Activated gamma-delta T cell treated with Interleukin-2 at 50 U/mL for 16 hours (primary cell): ENCODE data around the gene NLGN1.
"Not testable (repeated sequence)": the region's sequence is repeated elsewhere in the genome, so short reads cannot be mapped to it uniquely, and the experiment has no call there.

Experiments used
- DNase-seq: peaks from one replicate; pipeline ENCODE4 v3.0.0-alpha.2; 2020

The NLGN1 gene

DNA sequence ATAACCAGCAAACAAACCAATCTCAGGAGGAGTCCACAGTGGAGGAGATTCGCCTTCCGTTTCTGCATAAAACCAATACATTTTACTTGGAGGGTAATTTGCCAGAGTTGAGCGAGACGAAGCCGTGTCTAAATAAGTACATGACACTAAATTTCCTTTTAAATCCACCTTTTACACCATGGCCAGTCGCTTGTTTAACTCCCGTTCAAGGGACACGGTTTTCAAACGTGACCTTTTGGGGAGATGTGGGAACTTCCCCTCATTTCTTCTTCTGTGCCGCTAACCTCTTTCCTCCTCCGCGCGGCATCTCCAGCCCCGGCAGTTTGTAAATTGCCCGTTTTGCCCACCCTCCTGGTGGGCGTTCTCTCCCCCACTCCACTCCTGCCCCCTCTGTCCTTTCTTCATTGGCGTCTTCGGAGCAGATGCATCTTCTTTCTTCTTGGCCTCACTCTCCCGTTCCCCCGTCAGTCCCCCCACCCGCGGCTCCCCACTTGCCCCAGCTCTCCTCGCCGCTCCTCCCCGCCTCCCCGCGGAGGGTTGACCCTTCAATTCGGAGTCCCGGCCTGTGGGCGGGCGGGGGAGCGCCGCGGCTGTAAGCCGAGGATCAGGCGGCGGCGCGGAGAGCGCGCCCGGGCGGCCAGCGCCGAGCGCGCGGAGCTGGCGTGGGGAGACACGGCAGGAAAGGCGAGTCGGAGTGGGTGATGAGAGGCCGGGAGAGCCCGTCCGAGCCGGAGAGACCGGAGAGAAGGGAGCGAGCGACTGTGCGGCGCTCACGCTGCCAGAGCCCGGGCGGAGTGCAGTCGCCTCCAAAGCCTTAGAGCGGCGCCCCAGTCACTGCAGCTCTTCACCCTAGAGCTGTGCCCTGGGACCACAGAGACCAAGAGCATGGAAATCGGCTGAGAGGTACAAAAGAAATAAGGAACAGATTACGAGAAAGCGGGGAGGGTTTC, at the start of gene NLGN1:
TSS of gene NLGN1 (plus strand) at position 584 of the 950 bp plus-strand sequence.
- DNase-seq, result no peak

DNA sequence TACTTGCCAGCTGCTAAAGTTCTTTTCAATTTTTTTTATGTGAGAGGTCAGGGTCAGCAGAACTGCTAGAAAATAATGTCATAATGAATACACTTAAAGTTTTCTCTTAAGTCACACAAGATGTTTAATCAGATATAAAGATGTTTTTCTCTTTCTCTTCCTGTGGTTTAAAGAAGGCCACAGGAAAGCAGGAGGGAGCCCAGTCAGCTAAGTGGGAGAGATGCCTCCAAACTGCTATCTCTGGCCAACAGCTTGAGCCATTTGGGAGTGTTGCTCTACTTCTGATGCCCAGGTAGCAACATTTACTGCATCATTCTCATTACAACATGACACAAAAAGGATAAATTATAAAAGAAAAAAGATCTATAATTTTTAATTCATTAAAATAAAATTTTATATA, 45.7 kb upstream of the NLGN1 start:
- DNase-seq, result no peak

DNA sequence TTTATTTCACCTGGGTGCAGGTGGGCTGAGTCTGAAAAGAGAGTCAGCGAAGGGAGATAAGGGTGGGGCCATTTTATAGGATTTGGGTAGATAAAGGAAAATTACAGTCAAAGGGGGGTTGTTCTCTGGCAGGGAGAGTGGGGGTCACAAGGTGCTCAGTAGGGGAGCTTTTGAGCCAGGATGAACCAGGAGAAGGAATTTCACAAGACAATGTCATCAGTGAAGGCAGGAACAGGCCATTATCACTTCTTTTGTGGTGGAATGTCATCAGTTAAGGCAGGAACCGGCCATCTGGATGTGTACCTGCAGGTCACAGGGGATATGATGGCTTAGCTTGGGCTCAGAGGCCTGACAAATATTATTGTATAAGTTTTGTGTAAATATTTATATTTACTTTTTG, 44.4 kb upstream of the NLGN1 start:
- not testable (repeated sequence) for DNase-seq

DNA sequence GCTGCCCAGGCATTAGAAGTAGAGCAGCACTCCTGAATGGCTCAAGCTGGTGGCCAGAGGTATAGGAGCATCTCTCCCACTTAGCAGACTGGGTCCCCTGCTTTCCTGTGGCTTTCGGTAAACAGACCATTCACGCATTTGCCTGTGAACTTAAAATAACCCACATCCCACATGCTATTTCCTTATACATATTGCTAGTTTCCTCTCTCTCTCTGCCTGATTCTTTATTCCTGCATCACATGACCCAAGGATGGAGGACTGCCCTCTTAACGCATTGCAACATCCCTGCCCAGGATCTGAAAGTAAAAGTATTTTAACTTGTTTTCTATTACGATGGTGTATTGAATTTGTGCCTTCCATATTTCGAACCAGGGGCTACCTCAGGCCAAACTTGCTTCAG, 43.4 kb upstream of the NLGN1 start:
- DNase-seq, result no peak

DNA sequence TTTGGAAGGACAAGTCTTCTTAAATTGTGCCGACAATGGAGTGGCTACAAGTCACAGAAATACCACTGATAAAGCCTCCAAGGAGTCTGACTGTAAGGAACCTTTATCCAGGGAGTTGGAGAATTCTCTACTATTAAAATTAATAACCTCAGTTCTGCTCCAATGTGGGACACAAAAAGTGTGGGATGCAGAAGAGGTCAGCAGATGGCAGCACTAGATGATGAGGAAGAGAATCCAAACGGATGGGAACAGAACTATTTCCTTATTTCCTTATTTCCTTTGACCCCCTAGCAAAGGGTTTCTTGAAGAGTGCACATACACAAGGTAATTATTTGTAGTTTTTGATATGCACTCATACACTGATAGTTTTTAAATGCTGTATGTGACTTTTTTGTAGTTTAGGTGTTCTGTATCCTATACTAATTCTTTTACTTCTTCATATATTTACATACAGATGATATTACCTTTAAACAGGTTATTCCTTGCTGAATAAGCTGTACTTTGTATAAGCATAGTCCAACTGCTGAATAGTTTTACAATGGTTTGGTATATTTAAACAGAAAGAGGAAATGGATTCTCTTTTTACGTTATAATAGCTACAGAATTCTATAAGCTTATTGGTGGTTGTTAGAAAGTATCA, 25.6 kb upstream of the NLGN1 start:
- DNase-seq, result no peak

DNA sequence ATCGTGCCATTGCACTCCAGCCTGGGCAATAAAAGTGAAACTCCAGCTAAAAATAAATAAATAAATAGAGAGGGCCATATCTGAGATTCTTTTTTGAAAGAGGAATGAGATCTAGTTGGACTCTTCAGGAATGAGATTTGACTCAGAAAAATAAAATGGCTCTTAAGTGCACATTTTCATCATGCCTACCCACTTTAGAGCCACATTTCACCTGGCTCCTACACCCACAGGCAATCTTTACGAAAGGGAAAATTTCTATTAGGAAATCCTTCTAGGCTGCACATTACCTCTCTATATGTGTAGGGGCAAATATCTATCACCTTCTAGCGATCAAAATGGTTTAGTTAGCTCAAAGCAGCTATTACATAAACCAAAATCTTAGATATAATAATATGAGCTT, 16.9 kb upstream of the NLGN1 start:
- no peak for DNase-seq

DNA sequence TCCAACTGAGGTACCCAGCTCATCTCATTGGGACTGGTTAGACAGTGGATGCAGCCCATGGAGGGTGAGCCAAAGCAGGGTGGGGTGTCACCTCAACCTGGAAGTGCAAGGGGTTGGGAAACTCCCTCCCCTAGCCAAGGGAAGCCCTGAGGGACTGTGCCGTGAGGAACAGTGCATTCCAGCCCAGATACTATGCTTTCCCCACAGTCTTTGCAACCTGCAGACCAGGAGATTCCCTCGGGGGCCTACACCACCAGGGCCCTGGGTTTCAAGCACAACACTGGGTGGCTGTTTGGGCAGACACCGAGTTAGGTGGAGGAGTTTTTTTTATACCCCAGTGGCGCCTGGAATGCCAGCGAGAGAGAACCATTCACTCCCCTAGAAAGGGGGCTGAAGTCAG, 15.6 kb upstream of the NLGN1 start:
- not testable (repeated sequence) for DNase-seq

DNA sequence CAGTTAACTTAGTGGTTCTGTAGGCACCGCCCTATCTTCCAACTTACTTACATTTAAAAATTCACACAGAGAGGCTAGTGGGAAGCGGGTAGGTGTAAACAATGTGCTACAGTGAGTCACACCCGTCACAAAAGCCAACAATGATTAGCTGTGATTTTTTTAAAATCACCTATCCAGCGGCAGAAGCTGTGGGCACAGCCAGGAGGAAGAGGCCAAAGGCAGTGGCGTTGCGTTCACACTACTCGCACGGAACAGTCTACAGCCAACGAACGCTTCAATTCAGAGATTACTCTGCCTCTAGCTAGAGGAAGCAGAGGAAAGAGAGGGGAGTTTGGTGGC, 2.5 kb upstream of the NLGN1 start:
- DNase-seq, result no peak

DNA sequence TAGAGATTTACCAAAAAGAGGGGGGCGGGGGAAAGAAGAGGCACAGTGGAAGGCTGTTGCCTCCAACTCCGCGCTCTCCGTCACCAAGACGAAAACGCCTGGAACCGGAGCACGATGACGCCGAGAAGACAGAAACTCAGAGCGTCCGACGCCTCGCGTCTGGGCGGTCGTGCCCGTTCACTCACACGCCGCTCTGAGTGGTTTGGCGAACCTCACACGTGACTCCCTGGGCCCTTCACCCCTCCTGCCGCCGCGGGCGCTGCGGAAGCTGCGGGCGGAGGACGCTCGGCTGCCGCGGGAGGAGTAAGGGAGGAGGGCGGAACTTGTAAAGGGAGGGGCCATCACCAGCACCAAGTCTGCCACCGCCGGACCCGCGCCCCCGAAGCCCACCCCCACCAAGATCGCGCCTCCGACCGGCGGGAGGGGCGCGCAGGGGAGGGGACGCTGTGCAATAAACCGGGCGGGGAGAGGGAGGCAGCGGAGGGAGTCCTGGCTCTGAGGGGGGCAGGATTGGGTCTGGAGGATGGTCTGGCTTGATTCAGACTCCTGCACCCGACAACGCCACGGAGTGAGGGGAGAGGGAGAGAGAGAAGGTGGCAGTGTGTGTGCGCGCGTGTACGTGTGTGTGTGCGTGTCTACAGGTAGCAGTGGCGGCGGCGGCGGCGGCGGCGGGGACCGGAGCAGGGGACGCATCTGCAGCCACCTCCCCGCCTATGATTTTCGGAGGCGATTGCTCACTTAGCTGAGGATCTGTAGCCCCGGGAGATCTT, 1.9 kb upstream of the NLGN1 start:
- DNase-seq, result peak; percentile 20

DNA sequence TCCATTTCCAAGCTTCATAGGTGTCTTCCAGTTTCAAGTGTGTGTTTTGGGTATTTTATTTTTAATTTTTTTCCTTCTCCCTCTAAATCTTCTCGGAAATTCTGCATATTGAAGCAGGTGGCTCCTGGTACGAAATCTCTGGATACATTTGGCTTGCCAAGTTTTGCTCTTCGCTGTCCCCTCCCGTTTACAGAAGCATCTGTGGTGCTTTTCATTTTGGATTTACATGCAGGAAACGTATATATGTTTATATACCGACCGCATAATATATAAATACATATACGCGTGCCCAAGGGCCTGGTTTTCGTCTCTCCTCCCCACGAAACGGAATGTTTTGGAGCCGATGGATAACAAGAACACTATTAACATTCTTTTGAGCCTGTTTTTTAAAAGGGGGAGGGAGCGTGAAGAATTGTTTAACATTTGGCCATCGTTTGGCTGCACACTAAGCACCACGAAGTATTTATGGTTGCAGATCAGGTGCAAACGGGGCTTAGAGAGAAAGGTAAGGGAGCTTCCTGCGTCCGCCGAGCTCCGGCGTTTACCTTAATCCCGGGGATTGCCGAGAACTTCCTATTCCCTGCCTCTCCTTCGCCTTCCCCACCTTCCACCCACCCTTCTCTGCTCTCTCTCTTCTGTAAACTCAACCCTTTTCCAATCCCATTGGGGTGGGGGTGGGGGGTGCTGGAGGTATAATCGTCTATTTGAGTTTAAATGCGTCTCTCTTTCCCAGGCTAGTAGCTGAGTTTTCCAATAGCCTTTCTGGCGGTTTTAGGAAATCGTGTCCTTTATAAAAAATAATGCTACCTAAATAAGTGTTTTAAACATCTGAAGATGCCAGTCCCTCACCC, 1.1 kb upstream of the NLGN1 start:
- DNase-seq, result no peak

DNA sequence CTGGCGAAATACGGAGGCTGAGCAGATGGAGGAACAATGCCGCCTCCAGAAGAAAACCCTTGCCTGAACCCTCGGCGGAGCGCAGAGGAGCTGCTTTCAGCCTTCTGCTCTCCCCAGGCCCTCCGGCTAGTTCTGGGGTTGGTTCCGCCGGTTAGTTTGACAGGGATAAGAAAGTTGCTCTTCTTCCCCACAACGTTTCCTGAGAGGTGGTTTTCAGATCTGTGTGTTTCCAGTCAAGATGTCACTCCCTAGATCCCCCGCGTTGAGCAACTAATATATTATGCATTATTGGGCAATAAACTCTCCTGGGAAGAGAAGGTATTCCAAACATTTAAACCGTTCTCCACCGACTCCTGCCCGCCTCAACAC, 551 bp downstream of the NLGN1 start:
- no peak for DNase-seq

DNA sequence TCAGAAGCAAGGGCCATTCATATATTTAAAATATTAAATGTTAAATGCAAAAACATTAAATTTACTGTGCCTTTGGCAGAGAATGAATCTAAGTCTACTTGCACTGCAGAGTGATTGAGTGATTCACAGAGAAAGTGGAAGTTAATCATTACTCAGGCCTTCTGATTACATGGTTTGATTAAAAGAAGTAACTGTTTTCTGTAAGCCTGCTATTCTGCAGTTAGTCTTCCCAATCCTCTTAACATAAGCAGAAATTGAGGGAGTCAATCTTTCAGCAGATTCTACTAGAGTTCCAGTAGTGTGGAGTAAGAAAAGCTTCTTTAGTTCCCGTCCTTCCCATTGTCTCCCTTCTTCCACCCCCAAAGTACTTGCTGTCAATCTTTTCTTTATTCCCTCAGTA, 1.5 kb downstream of the NLGN1 start:
- DNase-seq, result no peak

DNA sequence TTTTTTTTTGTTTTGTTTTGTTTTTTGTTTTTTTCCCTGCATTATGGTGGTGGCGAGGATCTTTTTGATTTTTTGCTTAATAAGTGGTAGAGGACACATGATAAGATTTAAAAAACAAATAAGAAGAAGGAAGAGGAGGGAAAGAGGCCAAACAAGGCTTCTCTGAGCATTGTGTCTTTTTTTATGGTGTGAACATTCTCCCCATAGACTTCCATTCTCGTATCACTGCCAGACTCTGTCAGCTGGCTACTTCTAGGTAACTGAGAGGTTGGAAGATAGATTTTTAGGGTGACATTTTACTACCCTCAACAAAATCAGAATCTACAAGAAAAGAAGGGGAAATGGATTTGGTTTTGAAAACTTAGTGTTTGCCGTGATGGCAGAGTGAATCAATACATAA, 3.8 kb downstream of the NLGN1 start:
- no peak for DNase-seq

DNA sequence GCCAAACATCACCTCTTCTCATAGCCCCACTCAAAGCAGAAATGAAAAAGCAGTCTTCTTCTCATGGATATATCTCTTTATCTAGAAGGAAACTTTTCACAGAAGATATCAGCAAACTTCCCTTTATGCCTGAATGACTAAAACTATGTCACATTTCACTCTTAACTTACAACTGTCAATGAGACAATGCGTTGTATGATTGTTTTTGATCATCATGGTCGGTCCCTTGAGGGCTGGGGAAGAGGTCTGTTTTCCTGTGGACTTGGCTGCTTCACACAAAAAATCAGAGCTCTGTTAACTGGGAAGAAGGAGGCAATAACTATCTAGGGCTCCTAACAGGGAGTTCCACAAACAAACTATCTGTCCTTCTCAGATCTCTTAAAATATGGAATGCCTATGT, 5.1 kb downstream of the NLGN1 start:
- no peak for DNase-seq

DNA sequence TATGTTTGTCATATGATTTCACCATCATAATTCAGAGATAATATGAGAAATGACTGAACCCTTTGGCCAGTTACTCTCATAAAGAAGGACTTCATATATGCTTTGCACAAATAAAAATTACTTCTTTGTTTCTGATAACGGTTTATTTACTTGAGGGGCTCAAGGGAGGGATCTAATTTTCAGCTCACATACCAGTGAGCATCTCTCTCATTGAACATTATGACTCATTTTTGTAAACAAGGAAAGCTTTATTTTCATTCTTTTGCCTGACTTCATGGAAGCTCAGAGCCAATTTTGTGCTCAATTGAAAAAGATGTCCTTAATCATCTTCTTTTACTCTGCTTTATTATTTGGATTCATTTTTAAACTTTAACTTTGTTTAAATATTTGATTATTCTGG, 5.8 kb downstream of the NLGN1 start:
- no peak for DNase-seq

DNA sequence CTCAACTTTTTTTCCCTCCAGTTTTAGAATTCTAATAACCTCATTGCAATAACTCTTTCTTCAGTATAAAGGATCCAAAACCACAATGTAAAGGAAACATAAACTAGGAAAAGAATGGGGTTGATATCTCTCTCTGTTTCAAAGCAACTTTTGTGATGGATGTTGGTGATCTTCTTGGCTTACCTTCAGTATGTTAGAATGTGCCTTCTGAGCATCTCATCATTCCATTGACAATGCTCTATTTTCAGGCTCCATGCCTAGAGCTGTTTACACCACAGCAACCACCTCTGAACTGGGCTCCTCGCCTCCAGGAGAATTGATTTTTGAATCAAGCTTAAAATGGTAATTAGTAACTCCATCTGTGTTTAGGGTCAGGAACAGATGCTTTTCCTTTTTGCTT, 6.6 kb downstream of the NLGN1 start:
- DNase-seq, result no peak

DNA sequence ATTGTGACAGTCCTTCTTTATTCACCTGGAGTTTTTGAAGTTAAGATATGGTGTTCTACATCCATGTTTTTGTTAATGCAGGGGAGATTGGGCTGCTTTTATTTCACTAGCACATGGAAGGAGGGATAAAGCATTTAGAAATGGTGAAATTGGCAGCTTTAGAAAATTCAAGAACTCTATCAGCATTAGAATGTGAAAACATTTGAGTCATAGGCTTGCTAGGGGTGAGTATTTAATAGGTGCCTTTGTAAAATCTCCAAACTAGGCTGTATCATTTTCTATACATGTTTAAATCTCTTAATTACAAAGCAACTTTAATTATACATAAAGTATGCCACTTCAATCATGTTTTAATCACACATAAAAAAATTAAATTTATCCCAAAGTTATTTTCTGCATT, 12.9 kb downstream of the NLGN1 start:
- DNase-seq, result no peak

DNA sequence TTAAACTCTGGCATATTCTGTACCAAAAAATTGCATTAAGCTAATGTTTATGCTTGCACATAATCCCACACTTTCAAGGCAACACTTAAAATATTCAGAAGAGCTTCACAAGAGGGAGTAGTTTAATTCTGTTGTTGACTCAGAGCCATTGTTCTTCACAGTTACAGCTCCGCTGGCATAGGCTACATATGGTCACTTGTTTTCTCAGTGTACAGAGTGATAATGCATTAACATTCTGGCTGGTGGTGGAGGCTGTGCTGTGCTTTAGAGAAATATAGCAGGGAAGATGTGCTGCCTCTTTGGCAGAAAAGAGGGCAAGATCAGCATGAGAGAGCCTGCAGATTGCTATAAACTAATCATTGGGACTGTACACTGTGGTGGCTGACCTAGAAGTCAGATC, 13.3 kb downstream of the NLGN1 start:
- no peak for DNase-seq

DNA sequence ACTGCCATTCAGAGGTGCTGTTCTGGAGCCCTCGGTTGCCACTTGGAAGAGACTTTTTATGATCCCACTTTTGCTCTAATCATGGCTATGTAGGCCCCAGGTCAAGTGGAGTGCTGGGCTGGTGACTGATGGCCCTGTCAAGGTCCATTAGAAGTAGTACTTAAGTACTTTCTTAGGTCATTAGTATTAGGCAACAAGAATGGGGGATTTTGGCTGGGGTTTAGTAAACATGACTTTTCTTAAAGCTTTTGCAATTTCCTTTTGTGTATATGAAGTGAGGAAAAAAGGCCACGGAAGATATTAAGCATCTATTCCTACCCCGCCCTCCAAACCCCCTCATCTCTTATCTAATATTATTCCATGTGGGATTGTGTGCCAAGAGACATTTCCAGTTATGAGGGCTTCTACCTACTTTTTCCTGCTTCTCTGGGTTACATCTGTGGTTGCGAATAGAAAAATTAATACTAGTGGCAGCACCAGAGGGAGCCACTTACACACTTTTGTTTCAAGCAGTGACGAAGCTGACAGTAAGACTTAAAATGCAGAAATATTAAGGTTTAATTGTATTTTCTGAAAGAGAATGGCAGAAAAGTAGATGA, 13.9 kb downstream of the NLGN1 start:
- DNase-seq, result no peak

DNA sequence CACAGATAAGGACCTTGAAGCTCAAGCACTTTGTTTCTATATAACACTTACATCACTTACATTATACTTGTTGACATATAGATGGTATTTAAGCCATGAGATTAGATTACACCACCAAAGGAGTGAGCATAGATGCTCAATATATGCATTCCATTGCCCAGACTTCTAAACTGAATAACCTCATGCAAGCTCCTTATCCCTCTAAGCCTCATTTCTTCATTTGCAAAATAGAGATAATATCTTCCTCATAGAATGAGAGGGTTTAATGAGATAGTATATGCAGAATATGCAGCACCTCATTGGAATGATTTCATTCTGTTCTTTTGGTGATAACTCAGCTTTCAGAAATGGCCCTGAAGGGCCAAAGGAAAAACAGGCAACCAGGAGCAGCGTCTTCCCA, 18.5 kb downstream of the NLGN1 start:
- DNase-seq, result no peak

DNA sequence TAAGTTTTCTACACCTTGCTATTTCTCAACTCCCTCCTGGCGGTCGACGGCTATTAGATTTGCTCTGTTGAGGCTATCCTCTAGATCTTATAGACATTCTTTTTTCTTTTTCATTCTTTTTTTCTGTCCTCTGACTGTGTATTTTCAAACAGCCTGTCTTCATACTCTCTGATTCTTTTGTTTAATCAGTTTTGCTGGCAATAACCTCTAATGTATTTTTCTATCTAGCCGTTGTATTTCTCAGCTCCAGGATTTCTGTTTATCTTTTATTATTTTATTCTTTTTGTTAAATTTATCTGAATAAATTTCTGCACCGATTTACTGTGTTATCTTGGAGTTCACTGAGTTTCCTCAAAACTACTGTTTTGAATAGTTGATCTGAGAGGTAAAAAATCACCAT, 31.5 kb downstream of the NLGN1 start:
- DNase-seq, result no peak

DNA sequence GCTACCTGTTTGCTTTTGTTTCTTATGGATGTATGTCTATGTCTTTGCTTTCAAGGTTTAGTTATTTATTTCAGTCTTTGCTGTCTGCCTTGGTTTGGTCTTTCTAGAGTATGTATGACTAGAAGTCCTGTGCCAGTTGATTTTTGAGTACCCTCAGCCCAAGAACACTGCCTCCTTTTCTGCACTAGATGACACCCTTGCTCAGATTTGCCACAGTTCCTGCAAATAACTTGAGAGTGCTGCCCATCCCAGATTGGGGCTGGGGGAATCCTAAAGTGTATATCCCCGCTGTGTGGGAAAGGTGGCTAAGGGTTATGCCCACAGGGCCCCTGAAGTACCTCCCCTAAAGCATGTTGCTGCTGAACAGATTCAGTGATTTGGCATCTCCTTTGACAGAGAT, 32.0 kb downstream of the NLGN1 start:
- no peak for DNase-seq

DNA sequence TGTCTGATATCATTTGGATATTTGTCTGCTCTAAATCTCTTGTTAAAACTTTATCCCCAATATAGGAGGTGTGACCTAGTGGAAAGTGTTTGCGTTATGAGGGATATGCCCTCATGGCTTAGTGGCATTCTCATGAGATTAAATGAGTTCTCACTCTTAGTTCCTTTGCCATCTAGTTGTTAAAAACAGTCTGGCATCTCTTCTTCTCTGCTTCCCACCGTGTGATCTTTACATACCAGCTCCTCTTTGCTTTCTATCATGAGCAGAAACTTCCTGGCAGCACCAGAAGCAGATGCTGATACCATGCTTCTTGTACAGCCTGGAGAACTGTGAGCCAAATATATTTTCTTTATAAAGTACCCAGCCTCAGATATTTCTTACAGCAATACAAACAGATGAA, 33.0 kb downstream of the NLGN1 start:
- no peak for DNase-seq
